SU-DHL-6 (cell line): ENCODE data around the gene SEC63.

Source experiments
- H2AFZ ChIP-seq: fragments of 200-600 bp; sonication (generic); 2 replicates; pipeline ENCODE4 v1.6.1; 2014; ENCODE audit warnings: low read depth, mild to moderate bottlenecking, moderate library complexity, mixed read lengths, antibody characterized with exemption, low read length; ENCODE audit not compliant: severe bottlenecking
- H3F3A ChIP-seq: fragments of 200-600 bp; shearing (Covaris generic); 2 replicates; pipeline ENCODE4 v1.6.0; 2016; ENCODE audit warnings: antibody characterized with exemption, mild to moderate bottlenecking; ENCODE audit not compliant: insufficient read depth
- H3K27ac ChIP-seq: fragments of 200-600 bp; sonication (generic); 2 replicates; pipeline ENCODE4 v1.5.1; 2016; ENCODE audit warnings: low read depth, mild to moderate bottlenecking, low read length, moderate library complexity, mixed read lengths
- H3K27me3 ChIP-seq: fragments of 200-600 bp; sonication (generic), shearing (Covaris generic); 2 replicates; pipeline ENCODE4 v1.6.0; 2014; ENCODE audit warnings: mild to moderate bottlenecking, low read length
- H3K36me3 ChIP-seq: fragments of 200-600 bp; sonication (generic); 2 replicates; pipeline ENCODE4 v1.6.1; 2014; ENCODE audit warnings: mild to moderate bottlenecking, low read length, mixed read lengths
- H3K4me2 ChIP-seq: fragments of 300-600, 200-600 bp; shearing (Covaris generic), sonication (generic); 2 replicates; pipeline ENCODE4 v1.6.0; 2014; ENCODE audit warnings: low read length, low read depth, mild to moderate bottlenecking; ENCODE audit not compliant: poor library complexity, severe bottlenecking
- H3K4me3 ChIP-seq: fragments of 200-600 bp; sonication (generic); 2 replicates; pipeline ENCODE4 v1.5.1; 2014; ENCODE audit warnings: antibody characterized with exemption, low read length, mild to moderate bottlenecking, mixed read lengths; ENCODE audit not compliant: insufficient read depth, poor library complexity, severe bottlenecking
- H3K79me2 ChIP-seq: fragments of 200-600 bp; sonication (generic); 2 replicates; pipeline ENCODE4 v1.6.1; 2014; ENCODE audit warnings: mild to moderate bottlenecking, low read length, moderate library complexity; ENCODE audit not compliant: insufficient read depth
- H3K9ac ChIP-seq: fragments of 200-600 bp; sonication (generic); 2 replicates; pipeline ENCODE4 v1.7.0; 2014; ENCODE audit warnings: mild to moderate bottlenecking, low read length
- H3K9me2 ChIP-seq: fragments of 200-600 bp; sonication (generic); replicated peaks from 2 replicates; pipeline ENCODE4 v1.6.1; 2014; ENCODE audit warnings: low read length; ENCODE audit not compliant: insufficient read depth
- H3K9me3 ChIP-seq: fragments of 200-600 bp; sonication (generic); 2 replicates; pipeline ENCODE4 v1.6.1; 2014; ENCODE audit warnings: low read length, mixed read lengths; ENCODE audit not compliant: insufficient read depth
- H4K20me1 ChIP-seq: fragments of 200-600 bp; sonication (generic); 2 replicates; pipeline ENCODE4 v1.6.1; 2014; ENCODE audit warnings: low read depth, mild to moderate bottlenecking, antibody characterized with exemption, low read length, moderate library complexity, mixed read lengths
- EZH2phosphoT487 ChIP-seq: fragments of 200-600 bp; sonication (generic), shearing (Covaris generic); conservative IDR thresholded peaks from 2 replicates; pipeline ENCODE4 v1.6.1; 2018; ENCODE audit warnings: mild to moderate bottlenecking, antibody characterized with exemption, low read length, moderate library complexity, mixed read lengths
- TF ChIP-seq, protein P1 (sequence below): fragments of 200-600 bp; sonication (generic); IDR thresholded peaks from one replicate; pipeline ENCODE4 v1.5.1; 2017; ENCODE audit warnings: antibody characterized with exemption, mild to moderate bottlenecking, low read length, moderate library complexity; ENCODE audit not compliant: insufficient read depth, poor library complexity, severe bottlenecking

The SEC63 gene

GRCh38 chr6:107818272-107818671, 139.7 kb downstream of the SEC63 start:
- H3K36me3 ChIP-seq = no peaks in the 10 kb centered on the region
- no peak for TF ChIP-seq EZH2phosphoT487
- TF ChIP-seq, protein P1, sequence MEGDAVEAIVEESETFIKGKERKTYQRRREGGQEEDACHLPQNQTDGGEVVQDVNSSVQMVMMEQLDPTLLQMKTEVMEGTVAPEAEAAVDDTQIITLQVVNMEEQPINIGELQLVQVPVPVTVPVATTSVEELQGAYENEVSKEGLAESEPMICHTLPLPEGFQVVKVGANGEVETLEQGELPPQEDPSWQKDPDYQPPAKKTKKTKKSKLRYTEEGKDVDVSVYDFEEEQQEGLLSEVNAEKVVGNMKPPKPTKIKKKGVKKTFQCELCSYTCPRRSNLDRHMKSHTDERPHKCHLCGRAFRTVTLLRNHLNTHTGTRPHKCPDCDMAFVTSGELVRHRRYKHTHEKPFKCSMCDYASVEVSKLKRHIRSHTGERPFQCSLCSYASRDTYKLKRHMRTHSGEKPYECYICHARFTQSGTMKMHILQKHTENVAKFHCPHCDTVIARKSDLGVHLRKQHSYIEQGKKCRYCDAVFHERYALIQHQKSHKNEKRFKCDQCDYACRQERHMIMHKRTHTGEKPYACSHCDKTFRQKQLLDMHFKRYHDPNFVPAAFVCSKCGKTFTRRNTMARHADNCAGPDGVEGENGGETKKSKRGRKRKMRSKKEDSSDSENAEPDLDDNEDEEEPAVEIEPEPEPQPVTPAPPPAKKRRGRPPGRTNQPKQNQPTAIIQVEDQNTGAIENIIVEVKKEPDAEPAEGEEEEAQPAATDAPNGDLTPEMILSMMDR = no peak

DNA sequence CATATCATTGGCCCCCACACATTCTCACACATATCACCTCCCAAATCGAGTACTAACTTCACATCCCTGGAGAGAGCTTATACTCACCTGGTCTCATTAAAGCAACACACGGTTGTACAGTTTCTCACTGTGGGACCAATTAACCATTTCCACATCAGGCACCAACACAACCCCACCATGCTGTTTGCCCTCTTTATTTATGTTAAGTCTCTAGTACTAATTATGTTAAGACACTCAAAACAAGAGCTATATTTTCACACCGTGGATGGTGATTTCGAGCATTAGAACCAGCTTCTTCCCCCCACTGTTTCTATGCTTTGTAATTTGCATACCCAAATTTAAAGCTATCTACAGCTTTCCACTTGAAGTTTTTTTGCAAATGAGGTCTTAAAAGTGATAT, 140.2 kb downstream of the SEC63 start:
- no peak overlapping the region for H3K9ac ChIP-seq
- no peak overlapping the region for H3K4me3 ChIP-seq
- H3K27ac ChIP-seq = no peak overlapping the region
- no peaks in the 10 kb centered on the region for H3K79me2 ChIP-seq
- no peak overlapping the region for H2AFZ ChIP-seq
- no peaks in the 10 kb centered on the region for H3K9me2 ChIP-seq
- no peaks in the 10 kb centered on the region for H4K20me1 ChIP-seq
- no peaks in the 10 kb centered on the region for H3K27me3 ChIP-seq
- no peaks in the 10 kb centered on the region for H3F3A ChIP-seq
- no peak for TF ChIP-seq EZH2phosphoT487
- TF ChIP-seq, protein P1 = no peak
- H3K4me2 ChIP-seq = no peak overlapping the region
- H3K9me3 ChIP-seq = no peaks in the 10 kb centered on the region
- H3K36me3 ChIP-seq = no peaks in the 10 kb centered on the region

More at GRCh38 chr6:107818272-107818671, 139.7 kb downstream of the SEC63 start:
- no peak overlapping the region for H2AFZ ChIP-seq
- no peak overlapping the region for H3K4me2 ChIP-seq
- H3F3A ChIP-seq = no peaks in the 10 kb centered on the region
- no peaks in the 10 kb centered on the region for H3K79me2 ChIP-seq
- no peaks in the 10 kb centered on the region for H3K9me3 ChIP-seq
- no peaks in the 10 kb centered on the region for H4K20me1 ChIP-seq
- H3K27ac ChIP-seq = no peak overlapping the region
- no peaks in the 10 kb centered on the region for H3K9me2 ChIP-seq
- no peak overlapping the region for H3K9ac ChIP-seq
- no peaks in the 10 kb centered on the region for H3K27me3 ChIP-seq
- H3K4me3 ChIP-seq = no peak overlapping the region
